Esophagus muscularis mucosa (tissue), 4 donors: ENCODE measurements around the gene ECM2. TPM values are rescaled to one million over a fixed set of nuclear protein-coding genes. Genes with fewer than 3 reads are reported as not detected.
"Not testable (repeated sequence)": the region's sequence is repeated elsewhere in the genome, so short reads cannot be mapped to it uniquely, and the experiment has no call there.

ENCODE experiments used
- DNase-seq: peaks from one replicate; pipeline ENCODE4 v3.0.0-alpha.2; 2017; ENCODE audit errors: extremely low spot score
- H3K27ac ChIP-seq, 4 donors: fragments of 200-600 bp; sonication (generic); replicated peaks in 1 of 4; 1 replicate in 3 of 4; 2 replicates in 1 of 4; pipeline ENCODE4 v1.5.1; 2016 to 2019; ENCODE audit warnings: mild to moderate bottlenecking in 1 of 4
- H3K27me3 ChIP-seq, 4 donors: fragments of 200-600 bp; sonication (generic); one replicate each; pipeline versions ENCODE4 v1.5.1 to v1.6.0; 2016 to 2019
- H3K36me3 ChIP-seq, 4 donors: fragments of 200-600 bp; sonication (generic); one replicate each; pipeline ENCODE4 v1.5.1; 2016 to 2019
- H3K4me1 ChIP-seq, 4 donors: fragments of 200-600 bp; sonication (generic); one replicate each; pipeline ENCODE4 v1.5.1; 2016 to 2019
- H3K4me3 ChIP-seq, 4 donors: fragments of 200-600 bp; sonication (generic); 1 replicate in 2 of 4; 2 replicates in 2 of 4; pipeline ENCODE4 v1.5.1; 2016 to 2019; ENCODE audit warnings: mild to moderate bottlenecking in 4 of 4, moderate library complexity in 1 of 4
- H3K9me3 ChIP-seq, 4 donors: fragments of 200-600 bp; sonication (generic); 1 replicate in 3 of 4; 2 replicates in 1 of 4; pipeline ENCODE4 v1.5.1; 2016 to 2019
- EP300 ChIP-seq: sonication (generic); formaldehyde crosslinking; IDR thresholded peaks from one replicate; pipeline ENCODE4 v1.6.1; 2017; ENCODE audit warnings: antibody characterized with exemption
- POLR2A ChIP-seq: fragments of 450-650 bp; IDR thresholded peaks from one replicate; pipeline ENCODE4 v1.6.1; 2017; ENCODE audit warnings: antibody characterized with exemption, moderate library complexity, mild to moderate bottlenecking, low read depth
- POLR2AphosphoS5 ChIP-seq, 2 donors: sonication (generic); formaldehyde crosslinking; IDR thresholded peaks; one replicate each; pipeline ENCODE4 v1.6.1; 2017; ENCODE audit warnings: antibody characterized with exemption in 2 of 2
- WGBS: methylation state at CpG from one replicate; pipeline ENCODE4 v1.1.5; 2018; 5-methylcytosine and 5-hydroxymethylcytosine counted together
- intact Hi-C: fragments of 100-400 bp; cut with DNase I; formaldehyde crosslinking; loops from one replicate; pipeline ENCODE4 v1.15.1; 2023
- total RNA-seq, 4 donors: library from RNA; depleted of rRNA; stranded (reverse); fragments of >200 nt; gene quantifications; one replicate each; pipeline versions ENCODE4 v1.1.0 to v1.2.1, GENCODE V29; 2016
- TF ChIP-seq, protein P1 (sequence below), 3 experiments: fragments of 200-600 bp in 2 of 3; fragments of 450-650 bp in 1 of 3; sonication (generic) in 2 of 3; IDR thresholded peaks; one replicate each; pipeline ENCODE4 v1.5.1; 2017 to 2019; ENCODE audit warnings: antibody characterized with exemption in 3 of 3, mild to moderate bottlenecking in 2 of 3, moderate library complexity in 1 of 3

ECM2 gene
- 10 to 100 TPM in 2 of 4 donors, 1 to 10 TPM in 2; 8.1 to 11.7 (median 9.8) TPM for total RNA-seq

- WGBS: 47% methylated on average over 7 of the region's 7 CpGs
- peak within 1 kb of the TSS; percentile 32 to 48 (median 40) for H3K4me3 ChIP-seq
- DNase-seq: no peak
- peak within 1 kb of the TSS; percentile 46 to 61 (median 52) for H3K27ac ChIP-seq
- no peak for TF ChIP-seq POLR2AphosphoS5 (IDR thresholded peaks at IDR 0.05)
- no peak for TF ChIP-seq EP300
- TF ChIP-seq POLR2A: no peak
- intact Hi-C loops: no loop called here
- no peaks in the 10 kb centered on the region for H3K36me3 ChIP-seq
- no peaks in the 10 kb centered on the region for H3K27me3 ChIP-seq
- H3K4me1 ChIP-seq: peaks cover 0 to 26% (median 24%) of the 10 kb centered on the region in 4 donors
- no peaks in the 10 kb centered on the region for H3K9me3 ChIP-seq
Measured at GRCh38 chr9:92535940-92536850, at the start of gene ECM2. ECM2 (minus strand) TSS chr9:92535990; CDS start chr9:92522866, 13,124 bp downstream.

- WGBS: 65% methylated on average over 1 of the region's 1 CpG
- no peak for TF ChIP-seq EP300
- H3K27me3 ChIP-seq: no peaks in the 10 kb centered on the region
- H3K9me3 ChIP-seq: no peaks in the 10 kb centered on the region
- intact Hi-C loops: no loop called here
- no peak overlapping the region for H3K27ac ChIP-seq
- no peak for DNase-seq
- no peak overlapping the region for H3K4me3 ChIP-seq
- H3K36me3 ChIP-seq: no peaks in the 10 kb centered on the region
- H3K4me1 ChIP-seq: peaks cover 0 to 8% (median 3%) of the 10 kb centered on the region in 4 donors
Measured at GRCh38 chr9:92576175-92576574, 40.4 kb upstream of the ECM2 start.

DNA sequence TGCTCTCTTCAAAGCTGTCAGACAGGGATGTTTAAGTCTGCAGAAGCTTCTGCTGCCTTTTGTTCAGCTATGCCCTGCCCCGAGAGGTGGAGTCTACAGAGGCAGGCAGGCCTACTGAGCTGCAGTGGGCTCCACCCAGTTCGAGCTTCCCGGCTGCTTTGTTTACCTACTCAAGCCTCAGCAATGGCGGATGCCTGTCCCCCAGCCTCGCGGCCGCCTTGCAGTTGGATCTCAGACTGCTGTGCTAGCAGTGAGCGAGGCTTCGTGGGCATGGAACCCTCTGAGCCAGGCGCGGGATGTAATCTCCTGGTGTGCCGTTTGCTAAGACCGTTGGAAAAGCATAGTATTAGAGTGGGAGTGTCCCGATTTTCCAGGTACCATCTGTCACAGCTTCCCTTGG lies 37.8 kb upstream of the ECM2 start:
- intact Hi-C loops, H3K9me3 ChIP-seq, H3K27me3 ChIP-seq, H3K4me1 ChIP-seq, DNase-seq, H3K4me3 ChIP-seq, H3K27ac ChIP-seq, H3K36me3 ChIP-seq: not testable (repeated sequence)
- 97% methylated on average over 14 of the region's 14 CpGs for WGBS

DNA sequence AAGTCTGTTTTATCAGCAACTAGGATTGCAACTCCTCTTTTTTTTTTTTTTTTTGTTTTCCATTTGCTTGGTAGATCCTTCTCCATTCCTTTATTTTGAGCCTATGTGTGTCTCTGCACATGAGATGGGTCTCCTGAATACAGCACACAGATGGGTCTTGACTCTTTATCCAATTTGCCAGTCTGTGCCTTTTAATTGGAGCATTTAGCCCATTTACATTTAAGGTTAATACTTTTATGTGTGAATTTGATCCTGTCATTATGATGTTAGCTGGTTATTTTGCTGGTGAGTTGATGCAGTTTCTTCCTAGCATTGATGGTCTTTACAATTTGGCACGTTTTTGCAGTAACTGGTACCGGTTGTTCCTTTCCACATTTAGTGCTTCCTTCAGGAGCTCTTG lies 36.1 kb upstream of the ECM2 start:
- intact Hi-C loops, DNase-seq, H3K4me1 ChIP-seq, H3K9me3 ChIP-seq, H3K4me3 ChIP-seq, H3K36me3 ChIP-seq, H3K27me3 ChIP-seq, H3K27ac ChIP-seq: not testable (repeated sequence)
- WGBS: 82% methylated on average over 2 of the region's 2 CpGs

GRCh38 chr9:92564982-92565381 lies 29.2 kb upstream of the ECM2 start:
- H3K36me3 ChIP-seq: no peaks in the 10 kb centered on the region
- peaks cover 0 to 8% (median 0%) of the 10 kb centered on the region in 4 donors for H3K9me3 ChIP-seq
- intact Hi-C loops: no loop called here
- no peak for DNase-seq
- no peak overlapping the region for H3K27ac ChIP-seq
- WGBS: 63% methylated on average over 2 of the region's 2 CpGs
- H3K27me3 ChIP-seq: no peaks in the 10 kb centered on the region
- H3K4me1 ChIP-seq: peaks cover 0 to 28% (median 20%) of the 10 kb centered on the region in 4 donors
- no peak for TF ChIP-seq EP300
- TF ChIP-seq POLR2A: no peak
- no peak for TF ChIP-seq POLR2AphosphoS5 (IDR thresholded peaks at IDR 0.05)
- TF ChIP-seq, protein P1, sequence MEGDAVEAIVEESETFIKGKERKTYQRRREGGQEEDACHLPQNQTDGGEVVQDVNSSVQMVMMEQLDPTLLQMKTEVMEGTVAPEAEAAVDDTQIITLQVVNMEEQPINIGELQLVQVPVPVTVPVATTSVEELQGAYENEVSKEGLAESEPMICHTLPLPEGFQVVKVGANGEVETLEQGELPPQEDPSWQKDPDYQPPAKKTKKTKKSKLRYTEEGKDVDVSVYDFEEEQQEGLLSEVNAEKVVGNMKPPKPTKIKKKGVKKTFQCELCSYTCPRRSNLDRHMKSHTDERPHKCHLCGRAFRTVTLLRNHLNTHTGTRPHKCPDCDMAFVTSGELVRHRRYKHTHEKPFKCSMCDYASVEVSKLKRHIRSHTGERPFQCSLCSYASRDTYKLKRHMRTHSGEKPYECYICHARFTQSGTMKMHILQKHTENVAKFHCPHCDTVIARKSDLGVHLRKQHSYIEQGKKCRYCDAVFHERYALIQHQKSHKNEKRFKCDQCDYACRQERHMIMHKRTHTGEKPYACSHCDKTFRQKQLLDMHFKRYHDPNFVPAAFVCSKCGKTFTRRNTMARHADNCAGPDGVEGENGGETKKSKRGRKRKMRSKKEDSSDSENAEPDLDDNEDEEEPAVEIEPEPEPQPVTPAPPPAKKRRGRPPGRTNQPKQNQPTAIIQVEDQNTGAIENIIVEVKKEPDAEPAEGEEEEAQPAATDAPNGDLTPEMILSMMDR (IDR thresholded peaks at IDR 0.05): no peak
- no peak overlapping the region for H3K4me3 ChIP-seq

GRCh38 chr9:92564504-92564903 lies 28.7 kb upstream of the ECM2 start:
- H3K4me3 ChIP-seq: no peak overlapping the region
- no peak for DNase-seq
- intact Hi-C loops: no loop called here
- H3K27me3 ChIP-seq: no peaks in the 10 kb centered on the region
- TF ChIP-seq, protein P1 (IDR thresholded peaks at IDR 0.05): no peak
- TF ChIP-seq POLR2AphosphoS5 (IDR thresholded peaks at IDR 0.05): no peak
- TF ChIP-seq EP300: no peak
- no peak for TF ChIP-seq POLR2A
- no peak overlapping the region for H3K27ac ChIP-seq
- peaks cover 0 to 8% (median 0%) of the 10 kb centered on the region in 4 donors for H3K9me3 ChIP-seq
- H3K4me1 ChIP-seq: peaks cover 0 to 28% (median 20%) of the 10 kb centered on the region in 4 donors
- H3K36me3 ChIP-seq: no peaks in the 10 kb centered on the region
